T-cell (primary cell): Measurements from ENCODE around the gene SP2. TPM values are rescaled to one million over a fixed set of nuclear protein-coding genes. Genes with fewer than 3 reads are reported as not detected.
A peak's percentile ranks its signal among the peaks of the same experiment; 100 is the strongest.

Experiments used
- ATAC-seq, 4 experiments: fragments of 200-7000 bp in 3 of 4; fragments of 150-1000 bp in 1 of 4; cut with Tn5 transposase; replicated peaks in 1 of 4; 1 replicate in 3 of 4; 2 replicates in 1 of 4; pipeline ENCODE4 v1.10.0; 2021; ENCODE audit warnings: moderate library complexity in 3 of 4, mild to moderate bottlenecking in 2 of 4, moderate number of reproducible peaks in 1 of 4
- CTCF ChIA-PET, 2 donors: fragments of 300-600 bp; sonication (Branson Sonifier 250); formaldehyde crosslinking; loops; one replicate each; lab custom pipeline; 2022; ENCODE audit warnings: antibody characterized with exemption in 2 of 2; lab: Charles Lee
- POLR2A ChIA-PET, 2 donors: fragments of 300-600 bp; sonication (Branson Sonifier 250); formaldehyde crosslinking; loops; one replicate each; lab custom pipeline; 2022; ENCODE audit warnings: antibody characterized with exemption in 2 of 2; lab: Charles Lee
- DNase-seq, 35 experiments: peaks; one replicate each; pipeline versions ENCODE4 v3.0.0 to v3.0.0-alpha.2; 2013 to 2023
- H3K27ac ChIP-seq: one replicate; pipeline ENCODE4 v1.5.1; 2013; ENCODE audit warnings: low read length
- H3K27me3 ChIP-seq, 2 experiments: replicated peaks in 1 of 2; 1 replicate in 1 of 2; 2 replicates in 1 of 2; pipeline versions ENCODE4 v1.6.1 to v1.7.0; 2013; ENCODE audit warnings: low read length in 1 of 2, mixed read lengths in 1 of 2; ENCODE audit not compliant: control insufficient read depth in 2 of 2, insufficient read depth in 2 of 2; ENCODE audit errors: extremely low read depth in 1 of 2
- H3K36me3 ChIP-seq, 2 donors: 1 replicate in 1 of 2; 2 replicates in 1 of 2; pipeline versions ENCODE4 v1.6.1 to v1.7.0; 2013; ENCODE audit warnings: low read length in 1 of 2; ENCODE audit not compliant: control insufficient read depth in 2 of 2, insufficient read depth in 1 of 2; ENCODE audit errors: extremely low read depth in 1 of 2
- H3K4me1 ChIP-seq, 2 experiments: 1 replicate in 1 of 2; 2 replicates in 1 of 2; pipeline versions ENCODE4 v1.6.1 to v1.7.0; 2013; ENCODE audit warnings: low read length in 2 of 2, mixed read lengths in 1 of 2; ENCODE audit not compliant: insufficient read depth in 2 of 2, control insufficient read depth in 1 of 2; ENCODE audit errors: extremely low read depth in 1 of 2
- H3K4me3 ChIP-seq, 2 donors: 1 replicate in 1 of 2; 2 replicates in 1 of 2; pipeline versions ENCODE4 v1.5.1 to v1.7.0; 2013; ENCODE audit warnings: mild to moderate bottlenecking in 2 of 2, low read length in 1 of 2, moderate library complexity in 1 of 2; ENCODE audit not compliant: control insufficient read depth in 1 of 2; ENCODE audit errors: extremely low read depth in 1 of 2
- H3K9me3 ChIP-seq: 2 replicates; pipeline ENCODE4 v1.7.0; 2013
- H3K27ac Mint-ChIP-seq, 2 donors: one replicate each; pipeline ENCODE4 v1.8.0; 2020 to 2021; ENCODE audit warnings: mild to moderate bottlenecking in 2 of 2, mixed read lengths in 2 of 2
- H3K27me3 Mint-ChIP-seq, 2 donors: one replicate each; pipeline ENCODE4 v1.8.0; 2021 to 2022; ENCODE audit warnings: mixed read lengths in 2 of 2
- H3K36me3 Mint-ChIP-seq: one replicate; pipeline ENCODE4 v1.8.0; 2021; ENCODE audit warnings: mixed read lengths
- H3K4me1 Mint-ChIP-seq, 3 donors: one replicate each; pipeline ENCODE4 v1.8.0; 2020 to 2022; ENCODE audit warnings: mixed read lengths in 3 of 3, mild to moderate bottlenecking in 1 of 3
- H3K4me3 Mint-ChIP-seq, 3 donors: one replicate each; pipeline ENCODE4 v1.8.0; 2020 to 2022; ENCODE audit warnings: mild to moderate bottlenecking in 3 of 3, mixed read lengths in 3 of 3, moderate library complexity in 3 of 3
- H3K9me3 Mint-ChIP-seq, 3 donors: one replicate each; pipeline ENCODE4 v1.8.0; 2020 to 2022; ENCODE audit warnings: mixed read lengths in 3 of 3
- WGBS: methylation state at CpG from one replicate; pipeline ENCODE4 v1.1.5; 2013; ENCODE audit warnings: missing lambda C conversion rate; ENCODE audit not compliant: insufficient coverage; 5-methylcytosine and 5-hydroxymethylcytosine counted together
- total RNA-seq, 35 experiments: library from RNA in 6 of 35; stranded (reverse) in 6 of 35; fragments of 120-200 nt in 1 of 35; gene quantifications; one replicate each; pipeline versions ENCODE4 v1.2.1 to v1.2.4 and lab custom pipeline; 2013 to 2026

The SP2 gene
- total RNA-seq, 5 donors from 2014 or later (not counting 1 experiment from before 2014, with no cell fraction given) = 27.1 to 41.6 (median 32.8) TPM

- Mint-ChIP-seq H3K36me3 (peaks cover 9% of the 10 kb centered on the region), H3K4me1 (peaks cover 49 to 55% (median 55%) of the 10 kb centered on the region in 3 donors), H3K27me3 (no peaks in the 10 kb centered on the region), H3K9me3 (no peaks in the 10 kb centered on the region), H3K4me3 (peak overlapping the region; percentile 85 to 87 (median 86)), H3K27ac (peak overlapping the region in 1 of 2 donors; percentile 86)
- Histone ChIP-seq H3K4me1 (peaks cover 20 to 56% of the 10 kb centered on the region in 2 experiments), H3K9me3 (no peaks in the 10 kb centered on the region), H3K4me3 (peak overlapping the region in 1 of 2 donors; percentile 61), H3K27ac (no peak overlapping the region), H3K27me3 (no peaks in the 10 kb centered on the region), H3K36me3 (peaks cover 0 to 21% of the 10 kb centered on the region in 2 donors)
- ATAC-seq (no peak), DNase-seq (no peak)
- ChIA-PET POLR2A (interaction anchor here in 1 of 2 donors (0.5 kb wide), 1 partner anchor 17 kb away, joined by 4 read pairs; no protein-coding TSS in a partner anchor), CTCF (interaction anchor here (0.6 to 5.0 kb wide), 4 partner anchors 28 to 192 kb away, joined by 3 to 59 read pairs (median 3); partner anchors contain the start of genes CDK5RAP3 (in 1 of the 2) and SCRN2 (in 1 of the 2))
- 100% methylated on average over 1 of the region's 6 CpGs for WGBS
Measured at GRCh38 chr17:47942568-47942967, 46.5 kb downstream of the SP2 start.

GRCh38 chr17:47945080-47945479 lies 49.0 kb downstream of the SP2 start:
- Mint-ChIP-seq H3K36me3 (peaks cover 15% of the 10 kb centered on the region), H3K9me3 (no peaks in the 10 kb centered on the region), H3K27me3 (no peaks in the 10 kb centered on the region), H3K4me1 (peaks cover 64 to 71% (median 68%) of the 10 kb centered on the region in 3 donors), H3K27ac (peak overlapping the region; percentile 75 to 88), H3K4me3 (peak overlapping the region in 2 of 3 donors; percentile 35 to 51)
- Histone ChIP-seq H3K9me3 (no peaks in the 10 kb centered on the region), H3K27ac (peak overlapping the region; percentile 64), H3K36me3 (peaks cover 0 to 21% of the 10 kb centered on the region in 2 donors), H3K4me1 (peaks cover 31 to 70% of the 10 kb centered on the region in 2 experiments), H3K4me3 (peak overlapping the region in 1 of 2 donors; percentile 35), H3K27me3 (no peaks in the 10 kb centered on the region)
- ChIA-PET POLR2A (no interaction called here), CTCF (interaction anchor here (0.6 to 5.0 kb wide), 3 partner anchors 13 to 25 kb away, joined by 3 to 59 read pairs (median 5); partner anchors contain the start of gene CDK5RAP3 (in 1 of the 2))
- DNase-seq (peak in 8 of 35 experiments; percentile 5 to 50 (median 15)), ATAC-seq (no peak)
- WGBS = 50% methylated on average over 3 of the region's 8 CpGs

- H3K9me3 ChIP-seq = no peaks in the 10 kb centered on the region
- no peaks in the 10 kb centered on the region for H3K27me3 ChIP-seq
- no peaks in the 10 kb centered on the region for H3K27me3 Mint-ChIP-seq
- H3K36me3 ChIP-seq = peaks cover 0 to 21% of the 10 kb centered on the region in 2 donors
- peak overlapping the region; percentile 64 for H3K27ac ChIP-seq
- peak overlapping the region; percentile 75 to 88 for H3K27ac Mint-ChIP-seq
- peaks cover 64 to 69% (median 65%) of the 10 kb centered on the region in 3 donors for H3K4me1 Mint-ChIP-seq
- H3K4me3 Mint-ChIP-seq = peak overlapping the region in 2 of 3 donors; percentile 35 to 51
- peaks cover 15% of the 10 kb centered on the region for H3K36me3 Mint-ChIP-seq
- ATAC-seq (no peak), DNase-seq (no peak)
- POLR2A ChIA-PET = no interaction called here
- peaks cover 31 to 74% of the 10 kb centered on the region in 2 experiments for H3K4me1 ChIP-seq
- peak overlapping the region in 1 of 2 donors; percentile 35 for H3K4me3 ChIP-seq
- CTCF ChIA-PET = interaction anchor here (0.5 to 5.0 kb wide), 6 partner anchors 18 to 131 kb away, joined by 3 to 59 read pairs (median 10); partner anchors contain the start of genes CDK5RAP3 (in 1 of the 2) and NFE2L1 (in 1 of the 2)
- WGBS = 79% methylated on average over 6 of the region's 10 CpGs
- H3K9me3 Mint-ChIP-seq = no peaks in the 10 kb centered on the region
Measured at GRCh38 chr17:47945529-47946508, 49.8 kb downstream of the SP2 start.

GRCh38 chr17:47946516-47946915 lies 50.5 kb downstream of the SP2 start:
- H3K4me1 Mint-ChIP-seq = peaks cover 58 to 64% (median 59%) of the 10 kb centered on the region in 3 donors
- Histone ChIP-seq H3K27ac (no peak overlapping the region), H3K27me3 (no peaks in the 10 kb centered on the region), H3K4me1 (peaks cover 31 to 69% of the 10 kb centered on the region in 2 experiments), H3K9me3 (no peaks in the 10 kb centered on the region), H3K36me3 (peaks cover 0 to 22% of the 10 kb centered on the region in 2 donors), H3K4me3 (no peak overlapping the region)
- H3K36me3 Mint-ChIP-seq = peaks cover 15% of the 10 kb centered on the region
- WGBS = 89% methylated on average over 4 of the region's 6 CpGs
- no peaks in the 10 kb centered on the region for H3K9me3 Mint-ChIP-seq
- POLR2A ChIA-PET = interaction anchor here in 1 of 2 donors (0.9 to 1.0 kb wide), 2 partner anchors 23 to 25 kb away, joined by 3 to 5 read pairs; partner anchors contain the start of gene CDK5RAP3
- no peak for DNase-seq
- no peaks in the 10 kb centered on the region for H3K27me3 Mint-ChIP-seq
- CTCF ChIA-PET = interaction anchor here (0.5 to 4.9 kb wide), 11 partner anchors 8 to 785 kb away, joined by 3 to 43 read pairs (median 4); partner anchors contain the start of genes CDK5RAP3 (in 1 of the 2), KPNB1 (in 1 of the 2) and NFE2L1 (in 1 of the 2)
- H3K4me3 Mint-ChIP-seq = peak overlapping the region in 1 of 3 donors; percentile 4
- peak overlapping the region in 1 of 2 donors; percentile 88 for H3K27ac Mint-ChIP-seq
- ATAC-seq = no peak

GRCh38 chr17:47946929-47947397 lies 50.9 kb downstream of the SP2 start:
- WGBS = no CpG with 5 or more reads among the region's 2 CpGs
- peaks cover 55 to 63% (median 56%) of the 10 kb centered on the region in 3 donors for H3K4me1 Mint-ChIP-seq
- no peaks in the 10 kb centered on the region for H3K27me3 Mint-ChIP-seq
- peaks cover 30 to 65% of the 10 kb centered on the region in 2 experiments for H3K4me1 ChIP-seq
- H3K9me3 Mint-ChIP-seq = no peaks in the 10 kb centered on the region
- H3K27ac Mint-ChIP-seq = peak overlapping the region in 1 of 2 donors; percentile 79
- H3K36me3 Mint-ChIP-seq = peaks cover 15% of the 10 kb centered on the region
- peaks cover 0 to 24% of the 10 kb centered on the region in 2 donors for H3K36me3 ChIP-seq
- peak overlapping the region in 1 of 3 donors; percentile 4 for H3K4me3 Mint-ChIP-seq
- H3K27ac ChIP-seq = no peak overlapping the region
- CTCF ChIA-PET = interaction anchor here (0.6 to 4.9 kb wide), 13 partner anchors 8 to 786 kb away, joined by 3 to 43 read pairs (median 4); partner anchors contain the start of genes CDK5RAP3 (in 1 of the 2), KPNB1 (in 1 of the 2) and NFE2L1 (in 1 of the 2)
- no peaks in the 10 kb centered on the region for H3K9me3 ChIP-seq
- DNase-seq = peak; percentile 27 to 80 (median 55)
- POLR2A ChIA-PET = interaction anchor here (0.6 to 1.0 kb wide), 6 partner anchors 11 to 1730 kb away, joined by 3 to 7 read pairs (median 5); partner anchors contain the start of gene CDK5RAP3 (in 1 of the 2)
- no peak overlapping the region for H3K4me3 ChIP-seq
- no peaks in the 10 kb centered on the region for H3K27me3 ChIP-seq
- peak; percentile 60 to 76 (median 64) for ATAC-seq
